Measurements from ENCODE around the gene APCDD1.
"Not testable (repeated sequence)": the region's sequence is repeated elsewhere in the genome, so short reads cannot be mapped to it uniquely, and the experiment has no call there.

APCDD1 gene

GRCh38 chr18:10495936-10496335, 41.5 kb downstream of the APCDD1 start:
- DNase-seq (ENCODE audit: low spot score), result no peak

- DNase-seq (ENCODE audit: low spot score), result no peak
Measured at GRCh38 chr18:10497206-10497749, 42.8 kb downstream of the APCDD1 start.

- no peak for DNase-seq (ENCODE audit: low spot score)
Measured at GRCh38 chr18:10499230-10499629, 44.8 kb downstream of the APCDD1 start.

DNA sequence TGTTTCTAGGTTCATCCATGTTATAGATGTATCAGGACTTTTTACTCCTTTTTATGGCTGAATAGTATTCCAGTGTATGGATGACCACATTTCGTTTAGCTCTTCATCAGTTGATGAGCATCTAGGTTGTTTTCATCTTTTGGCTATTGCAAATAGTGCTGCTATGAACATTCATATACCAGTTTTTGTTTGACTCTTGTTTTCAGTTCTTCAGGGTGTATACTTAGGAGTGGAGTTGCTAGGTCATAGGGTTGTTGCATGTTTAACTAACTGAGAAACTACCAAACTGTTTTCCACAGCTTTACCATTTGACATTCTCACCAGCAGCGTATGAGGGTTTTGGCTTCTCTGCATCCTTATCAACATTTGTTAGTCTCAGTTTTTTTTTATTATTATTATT, 45.6 kb downstream of the APCDD1 start:
- DNase-seq (ENCODE audit: low spot score), result no peak

DNA sequence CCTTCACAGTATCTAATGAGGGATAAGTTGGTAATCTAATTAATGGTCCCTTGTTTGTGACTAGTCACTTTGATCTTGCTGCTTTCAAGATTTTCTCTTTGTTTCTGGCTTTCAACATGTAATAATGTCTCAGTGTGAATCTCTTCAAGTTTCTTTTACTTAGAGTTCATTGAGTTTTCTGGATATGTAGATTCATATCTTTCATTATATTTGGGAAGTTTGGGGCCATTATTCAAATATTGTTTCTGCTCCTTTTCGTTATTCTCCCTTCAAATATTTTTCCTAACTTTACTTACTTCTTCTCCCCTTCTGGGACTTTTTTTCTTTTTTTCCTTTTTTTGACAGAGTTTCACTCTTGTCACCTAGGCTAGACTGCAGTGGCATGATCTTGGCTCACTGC, 50.3 kb downstream of the APCDD1 start:
- no peak for DNase-seq (ENCODE audit: low spot score)

DNA sequence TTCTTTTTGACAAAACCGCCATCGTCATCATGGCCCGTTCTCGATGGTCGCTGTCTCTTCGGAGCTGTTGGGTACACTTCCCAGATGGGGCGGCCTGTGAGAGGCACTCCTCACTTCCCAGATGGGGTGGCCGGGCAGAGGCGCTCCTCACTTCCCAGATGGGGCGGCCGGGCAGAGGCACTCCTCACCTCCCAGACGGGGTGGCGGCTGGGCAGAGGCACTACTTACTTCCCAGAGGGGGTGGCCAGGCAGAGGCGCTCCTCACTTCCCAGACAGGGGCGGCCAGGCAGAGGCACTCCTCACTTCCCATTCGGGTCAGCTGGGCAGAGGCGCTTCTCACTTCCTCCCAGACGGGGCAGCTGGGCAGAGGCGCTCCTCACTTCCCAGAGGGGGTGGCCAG, 51.5 kb downstream of the APCDD1 start:
- not testable (repeated sequence) for DNase-seq (ENCODE audit: low spot score)

- no peak for DNase-seq (ENCODE audit: low spot score)
Measured at GRCh38 chr18:10508591-10508990, 54.2 kb downstream of the APCDD1 start.

GRCh38 chr18:10511236-10511635, 56.8 kb downstream of the APCDD1 start:
- DNase-seq (ENCODE audit: low spot score), result no peak

- no peak for DNase-seq (ENCODE audit: low spot score)
Measured at GRCh38 chr18:10514082-10514481, 59.6 kb downstream of the APCDD1 start.

- DNase-seq (ENCODE audit: low spot score), result no peak
Measured at GRCh38 chr18:10514601-10515000, 60.2 kb downstream of the APCDD1 start.

GRCh38 chr18:10515456-10515855, 61.0 kb downstream of the APCDD1 start:
- DNase-seq (ENCODE audit: low spot score), result no peak

- DNase-seq (ENCODE audit: low spot score), result no peak
Measured at GRCh38 chr18:10516078-10516477, 61.6 kb downstream of the APCDD1 start.

DNA sequence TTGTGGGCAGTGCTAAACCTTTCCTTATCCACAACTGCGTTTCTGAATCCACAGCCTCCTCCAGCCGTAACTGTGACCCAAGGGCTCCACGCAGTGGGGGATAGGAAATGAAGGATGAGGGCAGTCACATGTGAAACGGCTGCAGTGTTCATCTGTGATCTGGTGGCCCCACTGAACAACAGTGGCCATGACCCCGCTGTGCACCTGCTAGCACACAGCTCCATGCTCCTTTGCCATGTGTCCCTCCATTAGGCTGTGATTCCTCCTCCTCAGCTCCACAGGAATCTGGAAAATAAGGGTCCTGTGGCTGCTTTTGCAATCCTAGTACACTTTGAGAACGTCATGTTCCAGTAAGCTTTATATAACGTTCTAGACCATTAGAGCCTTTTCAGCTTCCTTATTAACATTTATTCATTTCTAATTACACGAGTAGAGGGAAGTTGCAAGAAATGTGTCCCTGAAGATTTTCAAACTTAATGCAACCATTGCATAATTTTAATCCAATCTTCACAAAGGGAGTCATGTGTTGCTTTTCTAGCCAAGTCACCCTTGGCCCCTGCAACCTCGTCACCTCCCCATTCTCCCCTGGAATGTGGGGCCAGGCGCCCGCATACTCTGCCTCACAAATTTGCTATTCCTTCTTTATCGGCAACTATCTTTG, 64.3 kb downstream of the APCDD1 start:
- DNase-seq (ENCODE audit: low spot score), result no peak

GRCh38 chr18:10519366-10519765, 64.9 kb downstream of the APCDD1 start:
- DNase-seq (ENCODE audit: low spot score), result no peak

DNA sequence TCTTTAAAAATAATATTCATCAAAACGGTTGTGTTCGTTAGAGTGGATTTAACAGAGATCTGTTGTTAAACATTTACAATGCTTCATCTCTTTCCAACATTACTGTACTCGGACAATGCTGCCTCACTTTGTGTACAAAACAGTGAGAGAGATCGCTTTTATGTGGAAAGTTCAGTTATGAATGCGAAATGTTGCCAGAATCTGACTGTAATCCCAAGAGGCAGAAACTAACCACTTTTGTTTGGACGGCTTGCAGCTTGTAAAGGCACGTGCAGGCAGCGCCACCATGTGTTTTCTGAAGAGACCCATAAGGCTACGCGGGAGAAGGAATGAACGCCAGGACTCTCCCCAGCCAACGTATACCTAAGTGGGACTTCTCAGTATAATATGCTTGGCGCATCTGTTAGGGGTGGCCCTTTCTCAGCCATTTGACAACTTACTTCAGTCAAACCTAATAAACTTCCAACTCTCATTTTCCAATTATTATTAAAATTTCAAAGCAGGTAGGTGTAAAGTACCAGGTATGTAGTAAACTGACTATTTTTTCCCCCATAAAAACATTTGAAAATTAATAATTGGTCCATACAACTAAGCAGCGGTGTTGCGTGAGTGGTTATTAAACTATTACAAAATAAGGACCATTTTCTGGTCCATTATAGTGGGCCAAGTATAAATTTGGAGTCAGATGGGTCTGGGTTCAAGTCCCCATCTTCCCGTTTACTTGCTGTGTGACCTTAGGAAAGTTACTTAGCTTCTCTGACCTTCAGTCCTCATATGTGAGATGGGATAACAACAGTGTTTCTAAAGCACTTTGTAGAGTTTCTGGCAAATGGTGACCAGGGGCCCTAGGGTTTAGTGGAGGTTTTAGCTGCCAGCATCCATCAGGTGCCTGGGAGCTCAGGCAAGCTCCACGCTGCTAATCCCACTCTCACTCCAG, 65.8 kb downstream of the APCDD1 start:
- DNase-seq (ENCODE audit: low spot score), result peak; percentile 85

GRCh38 chr18:10521566-10521965, 67.1 kb downstream of the APCDD1 start:
- no peak for DNase-seq (ENCODE audit: low spot score)

DNA sequence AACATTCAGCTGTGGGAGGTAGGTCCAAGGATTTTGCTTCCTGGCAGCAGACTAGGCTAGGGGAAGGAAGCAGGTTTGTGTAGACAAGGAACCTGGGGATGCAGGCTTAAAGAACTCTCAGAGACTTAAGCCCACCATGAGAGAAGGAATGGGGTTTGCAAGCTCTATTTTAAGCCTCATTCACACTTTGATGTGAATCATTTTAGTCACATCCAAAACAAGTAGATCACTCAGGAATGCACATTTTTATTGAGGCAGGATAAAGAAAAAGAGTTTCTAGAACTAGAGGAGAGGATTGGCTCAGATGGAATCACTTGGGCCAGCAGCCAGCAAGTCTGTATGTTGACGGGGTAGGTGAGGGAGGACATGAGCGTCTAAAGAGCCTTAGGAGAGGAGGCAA, 68.1 kb downstream of the APCDD1 start:
- no peak for DNase-seq (ENCODE audit: low spot score)

- no peak for DNase-seq (ENCODE audit: low spot score)
Measured at GRCh38 chr18:10523544-10523943, 69.1 kb downstream of the APCDD1 start.

DNA sequence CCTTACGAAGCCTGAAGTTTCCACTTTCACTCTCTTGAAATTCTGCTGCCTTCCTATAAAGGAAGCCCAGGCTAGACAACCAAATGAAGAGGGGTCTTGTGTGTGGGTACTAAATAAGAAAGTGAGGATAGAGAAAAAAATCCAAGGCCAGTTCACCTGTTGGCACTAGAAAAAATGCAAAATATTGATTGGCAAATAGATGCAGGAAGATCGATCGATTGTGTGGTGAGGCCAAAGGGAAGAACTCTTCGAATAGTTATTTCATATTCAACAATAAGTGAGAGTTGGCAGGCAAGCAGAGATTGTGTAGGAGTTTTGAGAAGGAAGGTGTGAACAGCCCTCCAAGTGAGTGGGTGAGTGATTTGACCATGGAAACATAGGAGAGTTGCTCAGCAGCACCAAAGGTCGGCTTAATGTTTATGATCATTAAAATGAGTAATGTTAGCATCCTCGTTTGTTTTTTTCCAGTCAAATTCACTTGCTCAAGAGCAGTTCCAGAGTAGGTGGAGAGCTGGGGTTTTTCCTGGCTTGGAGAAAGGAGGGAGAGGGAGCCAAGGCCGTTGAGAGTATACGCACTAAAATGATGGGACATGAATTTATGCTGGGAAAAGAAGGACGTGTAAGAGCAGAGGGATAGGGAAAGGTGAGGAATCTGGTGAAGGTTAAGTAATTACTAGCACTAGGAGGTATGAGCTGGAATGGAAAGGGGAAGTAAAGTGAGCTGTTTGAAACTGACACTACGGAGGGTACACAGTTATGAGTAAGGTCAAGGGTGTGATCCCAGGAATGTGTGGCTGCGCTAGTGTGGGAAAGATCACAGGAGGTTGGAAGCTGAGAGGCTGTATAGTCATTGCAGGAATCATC, 70.3 kb downstream of the APCDD1 start:
- no peak for DNase-seq (ENCODE audit: low spot score)

DNA sequence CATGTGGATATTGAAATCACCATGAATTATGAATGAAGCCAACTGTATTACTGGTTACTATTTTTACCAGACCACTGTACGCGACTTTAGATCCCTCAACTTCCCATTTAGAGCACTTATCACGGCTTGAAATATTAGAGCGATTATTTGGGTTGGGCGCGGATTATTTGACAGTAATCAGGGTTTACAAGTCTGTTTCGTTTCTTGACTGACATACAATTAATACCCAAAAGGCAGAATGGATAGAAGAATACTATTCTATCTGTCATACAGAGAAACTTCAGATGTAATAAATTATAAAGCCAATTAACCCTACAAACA, 70.9 kb downstream of the APCDD1 start:
- DNase-seq (ENCODE audit: low spot score), result no peak

DNA sequence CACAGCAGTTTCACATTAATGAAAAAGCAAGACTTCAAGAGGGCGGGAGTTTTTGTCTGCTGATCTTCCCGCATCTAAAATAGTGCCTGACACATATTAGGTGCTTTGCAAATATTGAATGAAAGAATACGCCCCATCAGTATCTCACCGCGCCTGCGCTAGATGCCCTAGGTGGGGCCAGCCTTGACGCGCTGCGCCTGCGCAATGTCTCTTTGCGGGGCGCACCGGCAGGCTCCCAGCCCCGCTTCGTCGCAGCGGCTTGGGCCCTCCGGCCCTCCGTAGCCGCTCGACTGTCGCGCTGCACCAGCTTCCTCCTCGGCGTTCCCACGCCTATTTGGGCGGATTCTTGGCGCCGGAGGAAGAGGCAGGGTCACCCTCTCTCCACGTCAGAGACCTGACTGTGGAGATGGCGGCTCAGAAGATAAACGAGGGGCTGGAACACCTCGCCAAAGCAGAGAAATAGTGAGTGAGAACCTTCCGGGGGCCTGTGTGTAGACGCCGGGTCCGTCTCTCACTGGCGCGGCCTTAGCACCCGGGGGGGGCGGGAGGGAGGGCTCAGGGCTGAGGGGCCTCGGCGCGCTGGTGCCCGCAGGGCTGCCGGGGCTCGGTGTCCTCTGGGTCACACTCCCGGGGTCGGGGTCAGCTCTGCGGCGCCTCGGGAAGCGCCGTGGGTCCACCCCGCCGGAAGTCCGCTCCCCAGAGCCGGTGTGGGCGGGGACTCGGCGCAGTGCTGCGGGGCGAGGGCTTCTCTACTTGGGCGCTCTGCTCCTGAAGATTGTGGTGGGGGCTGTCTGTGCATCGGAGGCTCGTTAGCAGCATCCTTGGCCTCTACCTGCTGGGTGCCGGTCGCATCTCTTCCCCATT, 71.5 kb downstream of the APCDD1 start, which contains the start of gene NAPG:
NAPG (plus strand) TSS at position 331 of the 864 bp plus-strand sequence; CDS start at position 407, 76 bp downstream.
- DNase-seq (ENCODE audit: low spot score), result peak; percentile 93

Data from left forelimb (tissue), 1 donor.